ENCODE results near the gene MINDY3.
"Not testable (repeated sequence)": the region's sequence is repeated elsewhere in the genome, so short reads cannot be mapped to it uniquely, and the experiment has no call there.

Gene MINDY3

DNA sequence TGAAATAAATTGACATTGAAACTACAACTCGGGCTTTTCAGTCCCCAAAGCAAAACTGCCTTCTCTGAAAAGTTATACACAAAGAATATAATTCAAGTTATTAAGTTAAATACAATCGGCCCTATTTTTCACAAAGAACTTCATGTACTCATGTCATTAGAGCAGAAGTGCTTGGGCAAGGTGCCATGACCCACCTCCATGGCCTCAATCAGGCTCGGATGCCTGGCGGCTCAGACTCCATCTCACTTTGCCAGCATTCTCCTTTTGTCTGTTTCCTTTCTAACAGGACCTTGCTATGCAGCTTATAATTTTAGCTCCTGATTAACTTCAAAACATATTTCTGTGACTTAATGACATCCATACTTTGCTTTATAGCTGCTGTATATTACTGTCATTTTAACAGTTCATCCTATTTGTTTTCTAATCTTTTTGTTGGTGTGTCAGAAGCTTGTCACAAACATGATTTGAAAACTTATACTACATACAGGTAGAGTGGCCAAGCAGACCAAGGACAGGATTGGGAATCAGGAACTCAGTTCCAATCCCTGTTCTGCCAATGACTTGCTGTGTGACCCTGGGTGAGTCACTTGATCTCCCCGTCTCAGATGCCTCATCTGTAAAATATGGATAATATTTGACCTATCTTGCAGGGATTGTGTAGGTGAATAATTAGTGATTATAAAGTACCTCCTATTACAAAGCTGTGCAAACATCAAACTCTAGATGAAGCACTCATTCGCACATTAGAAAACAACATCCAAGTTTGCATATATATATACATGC, 79.8 kb downstream of the MINDY3 start:
- no peak for DNase-seq (ENCODE audit: low spot score)

DNA sequence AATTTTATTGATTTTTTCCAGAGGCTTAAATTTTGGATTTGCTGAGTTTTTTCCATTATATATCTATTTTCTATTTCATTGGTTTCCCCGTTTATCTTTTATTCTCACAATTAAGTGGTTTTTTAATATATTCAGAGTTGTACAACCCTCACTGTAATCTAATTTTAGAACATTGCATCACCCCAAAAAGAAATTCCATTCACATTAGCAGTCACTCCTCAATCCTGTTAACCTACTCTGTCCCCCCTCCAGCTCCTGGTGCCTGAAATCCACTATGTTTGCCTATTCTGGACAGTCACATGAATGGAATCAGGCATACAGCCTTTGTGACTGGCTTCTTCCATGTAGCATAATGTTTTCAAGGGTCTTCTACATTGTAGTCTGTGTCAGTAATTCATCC, 84.8 kb downstream of the MINDY3 start:
- no peak for DNase-seq (ENCODE audit: low spot score)

DNA sequence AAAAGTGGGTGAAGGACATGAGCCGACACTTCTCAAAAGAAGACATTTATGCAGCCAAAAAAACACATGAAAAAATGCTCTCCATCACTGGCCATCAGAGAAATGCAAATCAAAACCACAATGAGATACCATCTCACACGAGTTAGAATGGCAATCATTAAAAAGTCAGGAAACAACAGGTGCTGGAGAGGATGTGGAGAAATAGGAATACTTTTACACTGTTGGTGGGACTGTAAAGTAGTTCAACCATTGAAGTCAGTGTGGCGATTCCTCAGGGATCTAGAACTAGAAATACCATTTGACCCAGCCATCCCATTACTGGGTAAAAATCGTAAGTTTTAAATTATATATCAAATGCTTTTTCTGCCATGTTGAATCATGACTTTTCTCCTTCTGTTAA, 85.8 kb downstream of the MINDY3 start:
- not testable (repeated sequence) for DNase-seq (ENCODE audit: low spot score)

DNA sequence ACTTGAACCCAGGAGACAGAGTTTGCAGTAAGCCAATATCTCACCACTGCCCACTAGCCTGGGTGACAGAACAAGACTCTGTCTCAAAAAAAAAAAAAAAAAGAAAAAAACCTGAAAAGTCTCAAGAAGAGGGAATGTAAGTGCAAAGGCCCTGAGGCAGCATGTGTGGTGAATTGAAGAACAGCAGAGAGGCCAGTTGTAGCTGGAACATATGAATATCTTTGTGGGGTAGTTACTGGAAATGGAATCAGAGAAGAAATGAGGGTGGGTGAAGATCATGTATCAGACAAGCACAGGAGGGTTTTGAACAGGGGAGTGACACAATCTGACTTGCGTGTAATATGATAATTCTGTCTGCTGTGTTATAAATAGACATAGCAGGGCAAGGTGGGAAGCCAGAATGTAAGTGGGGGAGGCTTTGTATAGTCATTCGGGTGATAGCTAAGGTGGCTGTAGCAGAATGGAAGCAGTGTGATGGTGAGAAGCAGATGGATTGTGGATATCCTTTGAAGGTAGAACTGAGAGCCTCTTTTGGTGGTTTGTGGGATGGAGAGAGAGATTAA, 95.3 kb downstream of the MINDY3 start:
- DNase-seq (ENCODE audit: low spot score), result no peak

DNA sequence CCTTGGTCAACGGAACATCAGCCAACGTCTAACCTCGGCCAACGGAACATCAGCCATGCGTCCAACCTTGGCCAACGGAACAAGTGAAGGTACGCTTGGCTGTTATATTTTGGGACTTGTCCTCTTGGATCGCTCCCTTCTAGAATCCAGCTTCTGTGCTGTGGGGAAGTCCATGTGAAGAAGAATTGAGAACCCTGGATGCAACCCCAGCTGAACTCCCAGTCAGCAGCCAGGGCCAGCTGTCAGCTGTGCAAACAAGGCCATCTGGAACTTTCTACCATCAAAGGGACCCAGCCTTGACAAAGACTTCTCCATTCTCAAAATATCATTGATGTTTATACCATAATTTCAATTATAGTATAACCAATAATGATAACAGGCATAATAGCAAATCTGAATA, 97.3 kb downstream of the MINDY3 start:
- DNase-seq (ENCODE audit: low spot score), result no peak

DNA sequence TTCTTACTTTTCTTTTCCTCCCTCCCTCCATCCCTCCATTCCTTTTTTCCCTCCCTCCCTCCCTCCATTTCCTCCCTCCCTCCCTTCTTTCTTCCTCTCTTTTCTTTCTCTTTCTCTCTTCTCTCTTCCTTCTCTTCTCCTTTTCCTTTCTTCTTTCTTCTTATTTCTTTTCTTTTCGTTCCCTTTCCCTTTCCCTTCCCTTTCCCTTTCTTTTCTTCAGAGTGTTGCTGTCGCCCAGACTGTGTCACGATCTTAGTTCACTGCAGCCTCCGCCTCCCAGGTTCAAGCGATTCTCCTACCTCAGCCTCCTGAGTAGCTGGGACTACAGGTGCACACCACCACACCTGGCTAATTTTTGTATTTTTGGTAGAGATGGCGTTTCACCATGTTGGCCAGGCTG, 98.1 kb downstream of the MINDY3 start:
- DNase-seq (ENCODE audit: low spot score), result not testable (repeated sequence)

DNA sequence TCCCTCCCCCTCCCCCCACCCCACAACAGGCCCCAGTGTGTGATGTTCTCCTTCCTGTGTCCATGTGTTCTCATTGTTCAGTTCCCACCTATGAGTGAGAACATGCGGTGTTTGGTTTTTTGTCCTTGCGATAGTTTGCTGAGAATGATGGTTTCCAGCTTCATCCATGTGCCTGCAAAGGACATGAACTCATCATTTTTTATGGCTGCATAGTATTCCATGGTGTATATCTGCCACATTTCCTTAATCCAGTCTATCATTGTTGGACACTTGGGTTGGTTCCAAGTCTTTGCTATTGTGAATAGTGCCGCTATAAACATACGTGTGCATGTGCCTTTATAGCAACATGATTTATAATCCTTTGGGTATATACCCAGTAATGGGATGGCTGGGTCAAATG, 99.1 kb downstream of the MINDY3 start:
- not testable (repeated sequence) for DNase-seq (ENCODE audit: low spot score)

DNA sequence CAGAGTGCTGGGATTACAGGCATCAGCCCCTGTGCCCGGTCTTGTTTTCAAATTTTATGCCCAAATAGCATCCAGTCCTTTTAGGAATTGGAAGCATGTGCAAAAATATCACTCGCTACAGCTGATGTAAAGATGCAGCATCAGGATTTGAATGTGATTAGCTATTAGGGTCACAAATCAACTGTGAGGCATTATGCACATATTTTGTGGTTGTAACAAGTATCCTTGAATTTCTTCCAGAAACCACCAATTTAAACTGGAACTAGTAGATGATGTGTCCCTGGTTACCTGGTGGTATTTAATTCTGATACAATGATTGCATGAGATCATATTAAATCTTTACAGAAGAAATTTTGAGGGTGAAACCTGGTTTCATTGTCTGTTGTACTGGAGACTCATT, 99.6 kb downstream of the MINDY3 start:
- DNase-seq (ENCODE audit: low spot score), result no peak

DNA sequence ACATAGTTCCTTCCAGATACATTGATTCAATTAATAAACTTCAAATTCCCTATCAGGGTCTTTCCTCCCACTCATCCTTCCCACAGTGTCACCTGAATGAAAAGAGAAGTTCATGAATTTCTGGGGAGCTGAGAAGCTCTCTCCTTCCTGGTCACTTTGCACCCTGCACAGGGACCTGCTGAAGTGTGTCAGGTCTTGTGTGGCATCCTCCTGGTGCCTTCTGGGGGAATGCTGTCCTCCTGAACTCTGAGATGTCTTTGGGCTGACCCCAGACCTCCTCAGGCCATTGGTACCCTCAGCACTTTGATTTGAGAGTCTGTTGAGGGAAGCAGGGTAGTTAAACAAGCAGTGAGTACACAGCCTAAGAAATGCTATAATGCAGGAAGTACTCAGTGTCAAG, 101.0 kb downstream of the MINDY3 start:
- no peak for DNase-seq (ENCODE audit: low spot score)

DNA sequence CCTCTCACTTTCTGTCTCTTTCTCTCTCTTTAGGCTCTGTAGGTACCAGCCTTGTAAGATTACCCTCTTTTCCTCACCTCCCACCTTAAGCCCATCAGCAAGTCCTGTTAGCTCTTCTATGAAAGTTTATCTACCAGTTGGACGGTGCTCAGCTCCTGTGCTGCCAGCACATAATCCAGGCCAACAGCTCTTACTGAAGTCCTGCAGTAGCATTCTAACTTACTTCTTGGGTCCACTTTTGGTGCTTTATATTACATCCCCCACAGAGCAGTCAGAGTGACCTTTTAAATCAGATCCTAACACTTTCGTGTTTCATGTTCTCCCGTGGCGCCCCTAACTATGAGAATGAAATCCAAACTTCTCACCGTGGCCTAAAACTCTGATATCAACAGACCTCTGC, 101.7 kb downstream of the MINDY3 start:
- DNase-seq (ENCODE audit: low spot score), result no peak

DNA sequence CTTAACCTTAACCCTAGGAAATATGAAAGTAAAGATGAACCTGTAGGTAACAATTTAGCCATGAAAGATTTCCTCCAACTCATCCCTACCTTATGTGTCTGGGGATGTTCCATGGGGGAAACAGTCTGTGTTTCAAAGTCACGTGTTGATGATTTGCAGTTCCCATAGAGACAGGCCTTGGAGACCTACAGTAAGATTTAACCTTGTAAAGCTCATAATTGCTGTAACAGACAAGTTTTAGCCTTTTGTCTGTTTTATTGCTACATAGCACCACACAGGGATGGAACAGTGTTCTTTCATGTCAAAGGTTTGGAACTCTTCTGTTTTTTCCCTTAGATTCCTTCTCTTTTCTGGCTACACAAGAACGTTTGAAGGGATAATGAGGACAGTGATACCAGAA, 105.4 kb downstream of the MINDY3 start:
- no peak for DNase-seq (ENCODE audit: low spot score)

DNA sequence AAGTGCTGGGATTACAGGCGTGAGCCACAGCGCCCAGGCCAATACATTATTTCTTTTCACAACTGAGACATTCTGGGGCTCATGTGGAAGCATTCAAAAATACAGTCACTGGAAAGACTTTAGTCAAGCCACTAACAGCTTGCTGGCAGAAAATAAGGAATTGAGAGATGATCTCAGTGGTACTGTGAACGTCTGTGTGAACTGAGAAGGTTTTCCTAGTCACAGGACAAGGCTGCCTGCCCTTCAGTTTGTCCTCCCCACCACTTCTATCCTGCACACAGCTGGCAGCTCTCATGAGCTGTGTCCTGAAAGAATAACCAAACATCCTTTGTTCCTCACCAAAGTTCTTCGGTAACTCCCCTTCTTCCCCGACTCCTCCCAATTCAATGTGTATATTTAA, 109.3 kb downstream of the MINDY3 start:
- no peak for DNase-seq (ENCODE audit: low spot score)

DNA sequence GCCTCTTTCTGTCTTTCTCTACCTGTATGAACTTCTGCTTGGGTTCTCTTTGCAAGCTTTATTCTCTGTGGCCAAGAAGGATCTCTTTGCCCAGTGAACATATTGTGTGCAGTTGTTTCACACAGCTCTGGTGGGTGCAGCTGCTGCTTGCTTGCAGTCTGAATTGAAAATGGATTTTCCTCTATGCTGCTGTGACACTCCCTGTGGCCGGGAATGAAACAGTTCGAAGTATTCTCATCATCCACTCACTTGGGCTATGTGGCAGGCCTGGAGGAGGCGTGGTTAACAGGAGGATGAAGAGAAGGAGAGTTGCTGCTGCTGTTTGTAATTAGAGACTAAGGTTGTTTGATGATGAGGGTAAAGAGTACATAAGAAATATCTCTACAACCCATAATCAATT, 112.2 kb downstream of the MINDY3 start:
- DNase-seq (ENCODE audit: low spot score), result no peak

DNA sequence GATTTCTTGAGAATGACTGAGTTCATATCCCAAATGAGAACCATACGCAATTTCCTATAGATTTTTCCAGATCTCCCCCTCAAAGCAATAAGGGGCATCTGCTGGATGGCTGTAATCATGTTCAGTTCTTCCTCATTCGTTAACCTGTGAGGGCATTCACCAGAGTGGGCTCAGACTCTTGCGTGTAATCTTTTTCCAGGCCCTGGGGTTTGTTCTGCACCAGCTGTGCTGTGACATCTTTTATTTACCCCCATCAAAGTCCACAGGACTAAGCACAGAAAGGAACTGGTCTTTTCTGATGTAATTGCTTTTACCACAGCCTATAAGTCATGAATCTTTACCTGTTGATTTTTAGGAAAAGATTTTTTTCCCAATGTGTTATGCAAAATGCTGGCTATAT, 112.7 kb downstream of the MINDY3 start:
- no peak for DNase-seq (ENCODE audit: low spot score)

DNA sequence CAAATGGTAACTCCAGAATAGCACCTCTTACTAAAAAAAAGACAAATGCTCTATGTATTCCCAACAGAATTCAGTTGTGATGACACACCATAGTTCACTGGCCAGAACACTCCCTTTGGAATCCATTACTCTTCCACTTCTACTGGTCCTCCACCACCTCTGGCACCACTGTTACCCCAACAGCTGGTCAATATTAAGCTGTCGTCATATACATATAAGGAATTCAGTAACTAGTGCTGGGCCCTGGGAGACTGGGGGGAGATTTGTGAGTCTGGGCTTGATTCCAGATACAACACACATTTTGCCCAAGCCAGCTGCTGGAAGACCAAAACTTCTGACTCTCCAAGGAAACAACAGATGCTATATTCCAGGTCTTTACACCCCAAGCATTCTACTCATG, 114.6 kb downstream of the MINDY3 start:
- DNase-seq (ENCODE audit: low spot score), result no peak

DNA sequence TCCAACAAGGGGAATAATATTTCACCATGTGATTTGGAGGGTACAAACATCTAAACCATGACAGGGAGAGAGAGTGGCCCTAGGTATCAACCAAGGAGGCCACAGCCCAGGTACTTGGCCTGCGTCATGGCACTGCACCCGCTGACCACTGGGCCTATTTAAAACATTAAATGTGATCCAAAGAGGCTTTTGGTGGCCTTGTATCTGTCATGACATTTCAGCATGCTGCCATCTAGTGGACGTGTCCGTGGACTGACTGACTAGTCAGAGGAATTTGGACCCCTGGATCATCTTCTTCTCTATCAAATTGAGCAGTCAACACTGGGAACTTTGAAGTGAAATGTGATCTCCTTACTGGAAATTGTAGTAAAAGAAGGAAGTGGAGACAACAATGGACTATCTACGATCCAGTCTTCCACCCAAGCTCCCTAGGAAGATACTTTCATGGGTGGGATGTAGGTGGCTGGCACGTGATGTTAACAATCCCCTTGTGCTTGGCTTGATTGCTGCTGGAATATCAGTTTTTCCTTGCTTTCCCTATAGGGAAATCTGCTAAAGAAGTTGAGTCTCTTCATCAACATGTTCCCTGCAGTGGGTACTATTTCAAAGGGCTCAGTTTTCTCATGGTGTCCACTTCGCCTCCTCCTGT, 116.0 kb downstream of the MINDY3 start:
- DNase-seq (ENCODE audit: low spot score), result peak; percentile 63

DNA sequence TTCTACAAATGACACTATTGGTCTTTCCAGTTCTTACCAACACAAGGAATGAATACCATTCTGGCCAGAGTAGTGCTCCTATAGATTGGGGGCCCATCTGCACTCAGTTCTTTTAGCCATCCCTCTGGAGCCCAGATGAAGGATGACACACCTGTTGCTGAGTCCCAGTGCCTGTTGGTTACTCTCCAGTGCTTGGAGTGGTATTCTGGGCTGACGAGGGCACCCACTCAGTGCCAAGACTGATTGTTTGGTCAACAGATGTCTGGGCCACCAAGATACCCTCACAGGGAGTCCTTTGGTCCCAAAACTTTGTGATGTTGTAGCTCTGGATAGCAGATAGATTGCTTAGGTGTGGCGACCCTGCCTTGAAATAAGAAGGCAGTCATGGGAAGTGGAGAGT, 116.9 kb downstream of the MINDY3 start:
- no peak for DNase-seq (ENCODE audit: low spot score)

DNA sequence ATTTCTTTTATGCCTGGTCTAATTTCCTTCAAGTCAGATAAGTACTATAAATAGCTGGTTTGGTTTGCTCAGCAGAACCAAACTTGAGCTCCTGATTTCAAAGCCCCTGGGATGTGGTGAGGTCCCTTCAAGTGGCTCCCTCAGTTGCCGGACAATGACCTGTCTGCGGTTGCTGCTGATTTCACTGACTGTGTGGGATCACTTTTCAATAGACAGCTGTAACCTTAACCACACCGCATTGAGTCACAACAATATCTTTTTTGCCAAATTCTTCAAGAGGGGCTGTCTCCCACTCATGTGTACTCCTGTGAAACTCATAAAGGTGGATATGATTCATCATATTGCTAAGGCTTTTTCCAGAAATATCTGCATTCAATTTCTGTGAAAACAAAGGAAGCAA, 117.5 kb downstream of the MINDY3 start:
- no peak for DNase-seq (ENCODE audit: low spot score)

DNA sequence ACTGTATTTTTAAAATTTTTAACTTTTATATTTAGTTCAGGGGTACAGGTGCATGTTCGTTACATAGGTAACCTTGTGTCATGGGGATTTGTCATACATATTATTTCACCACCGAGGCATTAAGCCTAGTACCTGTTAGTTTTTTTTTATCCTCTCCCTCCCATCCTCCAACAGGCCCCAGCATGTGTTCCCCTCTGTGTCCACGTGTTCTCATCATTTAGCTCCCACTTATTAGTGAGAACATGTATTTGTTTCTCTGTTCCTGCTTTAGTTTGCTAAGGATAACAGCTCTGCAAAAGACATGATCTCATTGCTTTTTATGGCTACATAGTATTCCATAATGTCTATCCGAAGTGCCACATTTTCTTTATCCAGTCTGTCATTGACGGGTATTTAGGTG, 118.2 kb downstream of the MINDY3 start:
- no peak for DNase-seq (ENCODE audit: low spot score)

DNA sequence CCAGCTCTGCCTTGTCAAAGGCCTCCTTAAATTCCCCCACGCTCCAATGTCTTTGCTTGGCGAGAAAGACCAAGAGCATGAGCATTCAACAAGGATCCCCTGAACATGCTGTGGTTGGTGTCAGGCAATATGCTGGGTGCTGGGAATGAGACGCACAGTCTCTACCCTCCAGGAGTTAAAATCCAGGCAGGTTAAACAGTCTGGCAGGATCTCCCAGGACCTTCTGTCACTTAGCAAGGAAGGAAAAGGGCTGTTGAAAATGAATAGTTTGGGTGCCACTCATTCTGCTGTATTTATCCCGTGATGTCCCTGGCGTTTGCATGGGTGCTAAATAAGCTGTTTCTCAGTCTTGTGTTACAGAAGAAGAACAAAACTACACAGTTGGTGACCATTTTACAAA, 118.7 kb downstream of the MINDY3 start:
- no peak for DNase-seq (ENCODE audit: low spot score)

DNA sequence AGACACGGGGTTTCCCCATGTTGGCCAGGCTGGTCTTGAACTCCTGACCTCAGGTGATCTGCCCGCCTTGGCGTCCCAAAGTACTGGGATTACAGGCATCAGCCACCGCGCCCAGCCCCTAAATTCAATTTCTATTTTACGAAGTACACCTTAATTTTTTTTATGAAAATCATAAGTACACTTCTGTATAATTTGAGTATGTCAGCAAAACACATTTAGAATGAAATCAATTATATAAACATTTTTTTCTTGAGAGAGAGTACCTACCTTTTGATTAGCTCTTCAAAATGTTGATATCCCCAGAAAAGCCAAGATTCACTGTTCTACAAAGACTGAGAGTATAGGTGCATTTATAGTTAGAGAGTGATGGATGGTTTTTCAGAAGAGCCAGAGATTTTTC, 120.0 kb downstream of the MINDY3 start:
- DNase-seq (ENCODE audit: low spot score), result no peak

DNA sequence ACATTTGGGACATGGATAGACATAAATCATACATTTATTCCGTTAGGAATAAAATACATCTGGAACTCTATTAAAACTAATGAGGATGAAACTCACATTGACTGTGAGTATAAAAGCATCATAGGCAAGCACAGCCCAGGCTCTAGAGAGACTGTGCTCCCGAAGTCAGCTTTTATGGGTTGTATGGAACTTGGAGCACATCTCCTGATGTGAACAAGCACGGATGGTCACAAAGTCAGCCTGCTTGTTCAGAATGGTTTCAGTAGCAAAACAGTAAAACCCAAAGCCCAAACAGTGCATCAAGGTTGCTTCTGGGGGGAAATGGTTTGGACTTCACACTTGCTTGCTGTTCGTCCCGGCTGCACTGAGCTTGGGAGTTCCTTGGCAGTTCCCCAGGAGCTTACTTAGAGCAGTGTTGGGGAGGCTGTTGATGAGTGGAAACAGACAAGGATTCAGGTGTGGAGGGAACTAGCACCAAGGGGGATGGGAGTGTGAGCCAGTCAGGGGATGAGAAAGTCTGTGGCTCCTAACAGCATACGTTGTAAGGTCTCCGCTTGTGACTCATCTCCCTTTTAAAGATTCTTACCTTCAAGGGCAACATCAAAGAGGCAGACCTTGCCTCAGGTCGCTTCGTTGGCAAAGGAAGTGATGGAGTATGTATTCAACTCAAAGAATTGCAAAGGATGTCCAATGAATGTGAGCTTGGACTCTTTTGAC, 120.9 kb downstream of the MINDY3 start:
- DNase-seq (ENCODE audit: low spot score), result no peak

All from hematopoietic multipotent progenitor cell treated with erythropoietin and hydrocortisone succinate and interleukin-3 and kit ligand, for 15 days (in vitro differentiated cells).